ENCODE results near the gene FRMPD1.

Gene FRMPD1

DNA sequence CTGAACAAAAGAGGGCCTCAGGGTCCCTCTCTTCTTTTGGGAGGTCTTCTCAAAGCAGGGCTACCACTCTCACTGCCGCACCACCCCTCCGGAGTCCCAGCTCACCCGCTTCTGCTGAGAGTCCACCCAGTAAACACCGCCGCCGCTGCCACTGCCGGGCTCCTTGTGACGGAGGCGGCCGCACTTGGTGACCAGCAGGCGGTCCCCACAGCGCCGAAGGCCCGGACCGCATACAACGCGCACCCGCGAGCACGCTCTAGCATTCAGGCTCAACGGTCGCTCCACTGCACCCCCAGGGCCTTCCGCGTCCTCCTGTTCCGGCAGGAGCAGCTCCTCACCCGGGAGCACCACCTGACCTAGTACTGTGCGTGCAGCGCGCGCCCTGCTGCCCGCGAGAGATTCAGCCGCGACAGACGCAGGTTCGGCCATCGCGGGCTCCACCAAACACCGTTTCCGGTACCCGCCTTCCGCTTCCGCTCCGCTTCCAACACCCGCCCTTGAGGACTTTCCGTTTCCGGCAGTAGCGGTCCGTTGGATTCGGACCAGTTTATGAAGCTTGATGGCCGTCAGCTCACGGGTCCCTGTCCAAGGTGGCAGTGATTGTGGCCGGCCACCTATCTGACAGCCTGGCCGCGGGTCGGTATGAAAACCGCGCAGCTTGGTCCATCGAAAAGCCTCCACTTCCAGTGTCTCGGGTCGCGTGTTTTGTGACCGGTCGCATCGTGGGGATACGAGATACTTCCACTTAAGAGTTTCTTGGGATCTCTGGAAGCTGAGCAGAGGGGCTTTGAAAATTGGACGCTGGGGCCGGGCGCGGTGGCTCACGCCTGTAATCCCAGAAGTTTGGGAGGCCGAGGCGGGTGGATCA is 134.1 kb downstream of the FRMPD1 start, which contains the start of gene EXOSC3:
Gene EXOSC3, minus strand, starts transcription at position 449 of the 868 bp plus-strand sequence. Its CDS starts 20 bp downstream, at position 429.
- DNase-seq = peak; percentile 89

- no peak for DNase-seq
These were observed 136.3 kb downstream of the FRMPD1 start for GRCh38 chr9:37787059-37787458.

DNA sequence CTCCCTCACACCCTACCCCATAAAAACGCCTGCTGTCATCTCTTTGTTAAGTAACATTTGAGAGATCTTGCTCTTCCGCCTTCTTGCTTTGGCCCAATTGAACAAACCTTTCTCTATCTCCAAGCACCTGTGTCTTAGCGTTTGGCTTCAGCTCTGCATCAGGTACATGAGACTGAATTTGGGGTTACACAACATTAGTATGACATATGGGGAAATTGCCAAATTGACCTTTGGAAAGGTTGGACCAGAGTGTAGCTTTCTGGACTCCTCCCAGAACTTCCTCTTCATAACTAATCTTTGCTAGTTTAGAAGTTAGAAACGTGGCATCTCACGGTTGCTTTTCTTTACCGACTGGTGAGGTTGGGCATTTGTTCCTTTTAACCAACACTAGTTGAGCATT is 137.6 kb downstream of the FRMPD1 start:
- no peak for DNase-seq

DNA sequence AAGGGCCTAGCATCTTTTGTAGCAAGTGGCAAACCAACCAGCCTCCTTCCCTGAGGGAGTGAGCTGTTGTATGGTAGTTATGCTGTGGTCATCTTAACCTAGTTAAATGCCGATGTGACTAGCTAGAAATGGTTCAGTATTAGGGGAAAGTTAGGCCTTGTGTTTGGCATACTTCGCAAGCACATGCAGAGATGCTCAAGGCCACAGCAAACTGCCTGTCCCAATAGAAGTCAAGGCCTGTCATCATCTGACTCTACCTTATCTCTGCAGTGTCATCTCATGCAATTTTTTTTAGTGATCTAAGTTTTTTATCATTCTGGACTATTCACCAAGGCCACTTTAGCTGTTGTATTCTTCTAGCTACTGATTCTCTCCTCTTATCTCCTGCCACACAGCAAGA is 139.3 kb downstream of the FRMPD1 start:
- DNase-seq = no peak

DNA sequence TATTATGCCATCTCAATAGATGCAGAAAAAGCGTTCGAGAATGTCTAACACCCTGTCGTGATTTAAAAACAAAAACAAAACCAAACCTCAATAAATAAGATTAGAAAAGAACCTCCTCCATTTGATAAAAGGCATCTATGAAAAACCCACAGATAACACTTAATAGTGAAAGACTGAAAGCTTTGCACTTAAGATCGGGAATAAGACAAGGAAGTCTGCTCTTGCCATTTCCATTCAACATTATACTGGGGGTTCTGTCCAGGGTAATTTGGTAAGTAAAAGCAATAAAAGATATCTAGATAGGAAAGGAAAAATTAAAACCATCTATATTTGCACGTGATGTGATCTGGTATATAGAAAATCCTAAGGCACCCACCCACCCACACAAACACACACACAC is 141.4 kb downstream of the FRMPD1 start:
- no peak for DNase-seq

DNA sequence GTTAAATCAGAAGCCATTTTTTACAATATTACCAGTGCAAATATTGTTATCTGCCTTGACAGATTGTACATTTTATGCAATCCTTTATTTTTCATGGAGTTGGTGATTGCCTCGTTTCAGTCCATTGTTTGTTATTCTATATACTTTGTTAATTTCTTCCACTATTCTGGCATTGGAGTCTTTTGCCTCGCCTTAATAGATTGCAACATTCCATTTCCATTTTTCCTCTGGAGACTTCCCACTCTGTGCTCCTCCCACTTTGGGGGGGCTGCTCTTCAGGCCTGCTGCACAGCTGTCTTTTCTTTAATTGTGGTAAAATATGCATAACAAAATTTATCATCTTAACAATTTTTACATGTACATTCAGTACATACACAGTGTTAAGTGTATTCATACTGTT is 145.5 kb downstream of the FRMPD1 start:
- no peak for DNase-seq

Measured in midbrain (tissue), 1 donor.